ENCODE results near the gene CD300E.

Gene CD300E

GRCh38 chr17:74652020-74652419, 28.5 kb upstream of the CD300E start:
- no peak for TF ChIP-seq CTCF (IDR thresholded peaks at IDR 0.05; ENCODE audit: extremely low read depth, missing control alignments)

DNA sequence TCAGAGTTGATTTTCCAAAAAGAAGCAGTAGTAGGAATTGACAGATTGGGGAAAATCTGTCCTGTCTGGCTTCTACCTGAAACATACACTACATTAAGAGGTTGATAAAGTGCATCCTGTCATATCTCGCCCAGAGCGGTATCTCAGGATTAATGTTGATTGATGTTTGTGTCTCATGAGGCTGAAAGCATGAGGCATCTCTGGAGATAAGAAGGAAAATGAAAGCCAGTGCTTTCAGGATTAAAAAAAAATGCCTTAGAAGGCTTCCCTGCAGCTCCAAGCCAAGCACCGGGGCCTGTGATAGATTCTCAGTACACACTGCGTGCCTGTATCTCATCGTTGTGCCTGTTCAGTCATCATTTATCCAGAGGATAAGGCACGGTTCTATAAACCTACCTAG, 26.4 kb upstream of the CD300E start:
- TF ChIP-seq CTCF (IDR thresholded peaks at IDR 0.05; ENCODE audit: extremely low read depth, missing control alignments), result no peak
- no peak for DNase-seq (ENCODE audit: low spot score)

More at GRCh38 chr17:74652020-74652419, 28.5 kb upstream of the CD300E start:
- DNase-seq (ENCODE audit: low spot score), result no peak

DNA sequence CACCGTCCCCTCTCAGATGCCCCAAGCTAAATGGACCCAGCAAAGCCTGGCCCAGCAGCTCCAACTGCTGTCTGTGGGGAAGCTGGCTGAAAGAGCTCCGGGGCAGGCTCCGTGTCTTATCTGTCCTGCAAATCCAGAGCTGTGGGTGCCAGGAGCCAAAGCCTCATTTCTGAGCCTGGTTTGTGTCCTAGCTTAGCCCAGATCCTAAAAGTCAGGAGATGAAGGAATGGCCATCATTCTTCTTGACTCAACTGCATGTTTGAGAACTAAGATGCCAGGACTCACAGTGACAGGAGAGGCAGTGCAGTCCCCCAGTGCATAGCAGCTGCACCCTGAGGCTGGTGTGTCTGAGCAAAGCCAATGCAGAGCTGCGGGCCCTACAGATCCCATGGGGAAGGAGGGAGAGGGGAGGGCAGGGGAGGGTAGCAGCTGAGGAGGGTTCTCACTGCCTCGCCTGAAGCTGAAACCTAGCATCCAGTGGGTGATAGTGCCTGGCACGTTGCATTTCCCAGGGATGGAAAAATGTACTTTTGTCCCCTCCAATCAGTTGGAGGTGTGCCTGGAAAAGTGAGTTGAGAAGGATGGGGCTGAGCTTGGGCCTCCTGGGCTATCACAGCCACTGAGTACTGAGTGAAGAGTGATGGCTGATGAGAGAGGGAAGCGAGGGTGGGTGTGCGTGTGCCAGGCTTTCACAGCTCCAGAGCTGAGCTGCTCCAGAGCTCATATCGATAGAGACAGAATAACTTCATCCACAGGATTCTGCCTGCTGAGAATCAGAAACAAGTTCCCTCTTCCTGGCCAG, 24.5 kb upstream of the CD300E start:
- no peak for TF ChIP-seq CTCF (IDR thresholded peaks at IDR 0.05; ENCODE audit: extremely low read depth, missing control alignments)
- no peak for DNase-seq (ENCODE audit: low spot score)

GRCh38 chr17:74646231-74646630, 22.7 kb upstream of the CD300E start:
- peak; percentile 60 for DNase-seq (ENCODE audit: low spot score)
- TF ChIP-seq CTCF (IDR thresholded peaks at IDR 0.05; ENCODE audit: extremely low read depth, missing control alignments), result no peak

DNA sequence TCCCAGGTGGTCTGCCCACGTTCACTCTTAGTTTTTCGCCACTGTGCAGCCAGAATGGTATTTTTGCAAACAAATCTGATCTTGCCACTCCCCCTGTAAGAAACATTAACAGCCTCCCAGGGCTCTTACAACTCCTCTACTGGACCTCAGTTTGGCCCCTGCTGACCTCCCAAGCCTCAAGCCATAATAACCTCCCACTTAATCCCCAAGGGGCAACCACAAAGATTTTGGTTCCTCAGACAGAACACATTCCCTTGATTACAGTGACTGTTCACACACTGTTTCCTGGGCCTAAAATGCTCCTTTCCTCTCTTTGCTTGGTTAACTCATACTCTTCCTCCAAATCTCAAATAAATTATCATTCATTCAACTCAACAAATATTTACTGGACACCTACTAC, 21.5 kb upstream of the CD300E start:
- no peak for TF ChIP-seq CTCF (IDR thresholded peaks at IDR 0.05; ENCODE audit: extremely low read depth, missing control alignments)
- DNase-seq (ENCODE audit: low spot score), result no peak

DNA sequence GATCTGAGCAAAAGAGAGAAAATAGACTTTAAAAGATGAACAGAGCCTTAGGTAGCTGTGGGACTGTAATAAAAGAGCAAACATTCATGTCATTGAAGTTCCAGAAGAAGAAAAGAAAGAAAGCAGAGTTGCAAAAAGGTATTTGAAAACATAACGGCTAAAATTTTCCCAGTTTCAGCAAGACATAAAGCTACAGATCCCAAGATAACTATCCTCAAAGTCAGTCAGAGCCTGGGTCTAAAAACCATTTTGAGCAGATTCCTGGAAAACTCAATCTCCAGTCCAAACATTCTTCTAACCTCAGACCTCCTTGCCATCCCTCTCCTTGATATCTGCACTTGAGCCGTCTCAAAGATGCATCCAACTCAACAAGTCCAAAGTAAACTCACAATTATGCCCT, 20.9 kb upstream of the CD300E start:
- DNase-seq (ENCODE audit: low spot score), result no peak
- no peak for TF ChIP-seq CTCF (IDR thresholded peaks at IDR 0.05; ENCODE audit: extremely low read depth, missing control alignments)

DNA sequence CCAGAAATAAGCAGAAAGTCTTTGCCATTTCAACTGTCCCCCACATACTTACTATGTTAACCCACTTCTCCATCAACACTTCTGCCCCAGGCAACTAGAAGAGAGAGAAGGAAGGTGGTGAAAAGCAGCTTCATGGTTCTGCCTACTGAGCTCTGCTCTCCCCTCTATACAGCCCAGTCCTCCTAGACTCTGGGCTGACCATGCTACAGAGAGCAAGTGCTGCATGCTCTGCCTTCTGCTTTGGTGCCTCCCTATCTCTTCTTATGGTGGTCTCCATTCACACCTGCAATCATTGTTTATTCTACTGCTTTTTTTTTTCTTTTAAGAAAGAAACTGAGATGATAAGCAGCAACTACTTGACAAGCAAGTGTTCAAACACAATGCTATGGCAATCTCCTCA, 20.3 kb upstream of the CD300E start:
- TF ChIP-seq CTCF (IDR thresholded peaks at IDR 0.05; ENCODE audit: extremely low read depth, missing control alignments), result no peak

More for the DNA sequence above, 20.3 kb upstream of the CD300E start:
- no peak for DNase-seq (ENCODE audit: low spot score)
